WERI-Rb-1 (cell line): ENCODE data around the gene SLC25A17.
A peak's percentile ranks its signal among the peaks of the same experiment; 100 is the strongest.
"Not testable (repeated sequence)": the region's sequence is repeated elsewhere in the genome, so short reads cannot be mapped to it uniquely, and the experiment has no call there.

Experiments used
- DNase-seq: peaks from one replicate; pipeline ENCODE4 v3.0.0-alpha.2; 2020
- H3K27ac ChIP-seq: fragments of 250-450 bp; sonication (Bioruptor Pico); 2 replicates; pipeline ENCODE4 v1.5.1; 2020; ENCODE audit warnings: mild to moderate bottlenecking, moderate library complexity
- H3K27me3 ChIP-seq: fragments of 250-450 bp; sonication (Bioruptor Pico); 2 replicates; pipeline ENCODE4 v1.5.1; 2021; ENCODE audit warnings: mild to moderate bottlenecking, low read depth, moderate library complexity; ENCODE audit not compliant: insufficient read depth, severe bottlenecking
- H3K36me3 ChIP-seq: fragments of 250-450 bp; sonication (Bioruptor Pico); 2 replicates; pipeline ENCODE4 v1.5.1; 2020; ENCODE audit warnings: mild to moderate bottlenecking, moderate library complexity
- H3K4me3 ChIP-seq: 2 replicates; pipeline ENCODE4 v1.5.1; 2011; ENCODE audit warnings: low read depth, mild to moderate bottlenecking, control low read depth, low read length
- H3K9me3 ChIP-seq: fragments of 250-450 bp; sonication (Bioruptor Pico); 2 replicates; pipeline ENCODE4 v1.5.1; 2021; ENCODE audit warnings: mild to moderate bottlenecking, moderate library complexity; ENCODE audit not compliant: severe bottlenecking
- TF ChIP-seq, protein P1 (sequence below): IDR thresholded peaks from 2 replicates; pipeline ENCODE4 v1.5.1; 2011; ENCODE audit warnings: low read depth, mild to moderate bottlenecking, control low read depth, inconsistent platforms, low read length

Gene SLC25A17, protein sequence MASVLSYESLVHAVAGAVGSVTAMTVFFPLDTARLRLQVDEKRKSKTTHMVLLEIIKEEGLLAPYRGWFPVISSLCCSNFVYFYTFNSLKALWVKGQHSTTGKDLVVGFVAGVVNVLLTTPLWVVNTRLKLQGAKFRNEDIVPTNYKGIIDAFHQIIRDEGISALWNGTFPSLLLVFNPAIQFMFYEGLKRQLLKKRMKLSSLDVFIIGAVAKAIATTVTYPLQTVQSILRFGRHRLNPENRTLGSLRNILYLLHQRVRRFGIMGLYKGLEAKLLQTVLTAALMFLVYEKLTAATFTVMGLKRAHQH

DNA sequence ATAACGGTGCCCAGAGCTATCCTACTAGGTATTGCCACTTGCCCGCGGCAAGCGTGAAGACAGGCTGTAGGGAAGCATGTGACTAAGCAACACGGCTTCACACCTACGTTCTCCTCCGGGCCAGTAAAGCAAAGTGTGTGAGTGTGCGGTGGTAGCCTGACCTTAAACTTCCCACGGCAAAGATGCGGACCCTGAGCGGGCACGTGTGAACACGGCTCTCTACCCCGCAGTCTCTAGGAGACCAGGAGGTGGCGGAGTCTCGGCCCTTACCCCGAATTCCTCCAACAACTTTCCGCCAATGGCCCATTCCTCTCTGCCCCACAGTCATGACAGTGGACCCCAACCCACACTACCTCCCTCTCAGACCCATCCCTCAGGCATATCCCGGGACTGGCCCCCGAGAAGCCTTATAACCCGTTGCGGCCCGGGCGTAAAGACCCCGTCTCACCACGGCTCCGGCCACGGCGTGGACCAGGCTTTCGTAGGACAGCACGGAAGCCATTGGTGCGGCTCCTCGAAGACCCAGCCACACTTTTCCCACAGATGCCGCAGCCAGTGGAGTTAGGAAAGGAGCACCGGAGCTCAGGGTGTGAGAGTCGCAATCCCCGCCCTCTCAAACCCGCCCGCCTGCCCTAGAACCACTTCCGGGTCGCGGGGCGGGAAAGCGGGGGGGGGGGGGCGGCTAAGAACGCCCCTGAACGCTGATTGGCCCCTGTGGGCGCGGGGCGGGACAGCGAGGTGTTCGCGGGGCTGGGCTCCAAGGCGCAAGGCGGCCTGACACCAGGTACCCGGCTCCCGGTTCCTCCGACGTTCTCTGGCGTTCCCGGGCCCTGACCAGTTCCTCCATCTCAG lies at the start of gene SLC25A17:
SLC25A17 (minus strand) TSS at position 600 of the 852 bp plus-strand sequence; CDS start at position 502, 98 bp downstream.
- peak within 1 kb of the TSS; percentile 78 for H3K27ac ChIP-seq
- peak within 1 kb of the TSS; percentile 71 for H3K4me3 ChIP-seq
- H3K9me3 ChIP-seq: no peaks in the 10 kb centered on the region
- TF ChIP-seq, protein P1, sequence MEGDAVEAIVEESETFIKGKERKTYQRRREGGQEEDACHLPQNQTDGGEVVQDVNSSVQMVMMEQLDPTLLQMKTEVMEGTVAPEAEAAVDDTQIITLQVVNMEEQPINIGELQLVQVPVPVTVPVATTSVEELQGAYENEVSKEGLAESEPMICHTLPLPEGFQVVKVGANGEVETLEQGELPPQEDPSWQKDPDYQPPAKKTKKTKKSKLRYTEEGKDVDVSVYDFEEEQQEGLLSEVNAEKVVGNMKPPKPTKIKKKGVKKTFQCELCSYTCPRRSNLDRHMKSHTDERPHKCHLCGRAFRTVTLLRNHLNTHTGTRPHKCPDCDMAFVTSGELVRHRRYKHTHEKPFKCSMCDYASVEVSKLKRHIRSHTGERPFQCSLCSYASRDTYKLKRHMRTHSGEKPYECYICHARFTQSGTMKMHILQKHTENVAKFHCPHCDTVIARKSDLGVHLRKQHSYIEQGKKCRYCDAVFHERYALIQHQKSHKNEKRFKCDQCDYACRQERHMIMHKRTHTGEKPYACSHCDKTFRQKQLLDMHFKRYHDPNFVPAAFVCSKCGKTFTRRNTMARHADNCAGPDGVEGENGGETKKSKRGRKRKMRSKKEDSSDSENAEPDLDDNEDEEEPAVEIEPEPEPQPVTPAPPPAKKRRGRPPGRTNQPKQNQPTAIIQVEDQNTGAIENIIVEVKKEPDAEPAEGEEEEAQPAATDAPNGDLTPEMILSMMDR: peak; percentile 57
- H3K36me3 ChIP-seq: peaks cover 6% of the 10 kb centered on the region
- DNase-seq: peak; percentile 87
- no peaks in the 10 kb centered on the region for H3K27me3 ChIP-seq

DNA sequence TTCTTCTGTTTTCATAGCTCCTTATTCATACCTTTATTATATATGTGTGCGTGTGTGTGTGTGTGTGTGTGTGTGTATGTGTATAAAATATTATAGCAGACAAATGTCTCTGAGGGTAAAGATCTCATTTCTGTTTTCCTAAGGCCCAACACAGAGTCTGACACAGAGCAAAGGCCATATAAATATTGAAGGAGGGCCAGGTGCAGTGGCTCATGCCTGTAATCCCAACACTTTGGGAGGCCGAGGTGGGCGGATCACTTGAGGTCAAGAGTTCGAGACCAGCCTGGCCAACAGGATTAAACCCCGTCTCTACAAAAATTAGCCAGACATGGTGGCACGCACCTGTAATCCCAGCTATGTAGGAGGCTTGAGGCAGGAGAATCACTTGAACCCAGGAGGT lies 49.2 kb upstream of the SLC25A17 start:
- not testable (repeated sequence) for DNase-seq, H3K9me3 ChIP-seq, H3K36me3 ChIP-seq, H3K27ac ChIP-seq, H3K27me3 ChIP-seq, H3K4me3 ChIP-seq

DNA sequence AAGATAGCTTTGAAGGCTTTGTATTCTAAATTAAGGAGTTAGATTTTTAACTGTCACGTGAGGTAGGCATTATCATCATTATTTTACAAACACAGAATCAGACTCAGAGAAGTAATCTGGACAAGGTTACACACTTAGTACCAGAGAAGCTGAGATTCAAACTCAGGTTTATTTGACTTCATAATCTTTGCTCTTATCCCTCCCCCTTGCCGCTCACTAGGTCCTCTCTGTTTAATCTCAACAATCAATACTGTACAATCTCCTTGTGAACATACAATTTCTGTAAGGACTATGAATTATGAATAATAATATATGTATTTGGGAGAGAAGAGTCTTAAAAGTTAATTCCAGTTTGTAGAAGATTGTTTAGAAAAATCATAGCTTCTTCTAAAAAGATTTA lies 48.0 kb upstream of the SLC25A17 start:
- no peaks in the 10 kb centered on the region for H3K27me3 ChIP-seq
- DNase-seq: no peak
- TF ChIP-seq, protein P1: no peak
- H3K9me3 ChIP-seq: no peaks in the 10 kb centered on the region
- no peak overlapping the region for H3K4me3 ChIP-seq
- peak overlapping the region; percentile 13; the same call in 1 of the 2 replicates for H3K27ac ChIP-seq
- H3K36me3 ChIP-seq: no peaks in the 10 kb centered on the region

DNA sequence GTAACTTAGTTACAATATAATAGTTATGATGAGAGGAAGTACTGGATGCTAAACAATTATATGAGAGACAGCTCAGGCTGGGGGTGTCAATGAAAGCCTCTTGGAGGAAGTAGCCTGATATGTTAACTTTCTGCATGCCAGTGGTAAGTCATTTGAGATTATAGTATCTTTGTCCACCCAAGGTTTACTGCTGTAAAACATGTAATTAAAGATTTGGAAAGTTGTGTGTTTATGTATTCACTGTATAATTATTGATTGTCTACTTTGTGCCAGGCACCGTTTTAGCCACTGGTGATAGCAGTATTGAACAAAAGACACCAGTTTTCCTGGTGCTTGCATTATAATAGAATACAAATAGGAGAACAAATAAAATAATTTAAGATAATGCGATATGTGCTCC lies 43.4 kb upstream of the SLC25A17 start:
- Histone ChIP-seq H3K4me3 (no peak overlapping the region), H3K27me3 (no peaks in the 10 kb centered on the region), H3K36me3 (peaks cover 9% of the 10 kb centered on the region), H3K9me3 (no peaks in the 10 kb centered on the region), H3K27ac (no peak overlapping the region)
- DNase-seq: no peak
- TF ChIP-seq, protein P1: no peak

DNA sequence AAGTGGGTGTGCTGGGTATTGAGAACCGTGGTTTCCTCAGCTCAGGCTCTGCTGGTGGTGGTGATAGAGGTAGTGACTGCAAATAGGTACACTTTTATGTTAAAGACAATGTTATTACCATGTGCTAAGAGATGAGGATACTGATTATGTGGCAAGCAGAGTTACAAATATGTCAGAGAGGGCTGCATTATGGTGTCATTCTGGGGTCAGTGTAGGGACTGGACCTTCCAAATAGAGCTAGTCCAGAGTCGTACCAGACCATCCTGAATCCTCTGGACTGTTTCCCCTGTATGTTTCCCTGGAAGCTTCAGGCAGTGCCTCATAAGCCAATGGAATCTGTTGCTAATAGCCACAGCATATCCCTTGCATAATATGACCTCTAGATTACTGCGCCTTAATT lies 42.9 kb upstream of the SLC25A17 start, which contains the start of gene DNAJB7:
DNAJB7 (minus strand) TSS at position 101 of the 400 bp plus-strand sequence. CDS start 119 bp downstream, outside the sequence.
- Histone ChIP-seq H3K27ac (no peak within 1 kb of the TSS), H3K36me3 (peaks cover 11% of the 10 kb centered on the region), H3K27me3 (no peaks in the 10 kb centered on the region), H3K4me3 (no peak within 1 kb of the TSS), H3K9me3 (no peaks in the 10 kb centered on the region)
- TF ChIP-seq, protein P1: no peak
- DNase-seq: no peak

DNA sequence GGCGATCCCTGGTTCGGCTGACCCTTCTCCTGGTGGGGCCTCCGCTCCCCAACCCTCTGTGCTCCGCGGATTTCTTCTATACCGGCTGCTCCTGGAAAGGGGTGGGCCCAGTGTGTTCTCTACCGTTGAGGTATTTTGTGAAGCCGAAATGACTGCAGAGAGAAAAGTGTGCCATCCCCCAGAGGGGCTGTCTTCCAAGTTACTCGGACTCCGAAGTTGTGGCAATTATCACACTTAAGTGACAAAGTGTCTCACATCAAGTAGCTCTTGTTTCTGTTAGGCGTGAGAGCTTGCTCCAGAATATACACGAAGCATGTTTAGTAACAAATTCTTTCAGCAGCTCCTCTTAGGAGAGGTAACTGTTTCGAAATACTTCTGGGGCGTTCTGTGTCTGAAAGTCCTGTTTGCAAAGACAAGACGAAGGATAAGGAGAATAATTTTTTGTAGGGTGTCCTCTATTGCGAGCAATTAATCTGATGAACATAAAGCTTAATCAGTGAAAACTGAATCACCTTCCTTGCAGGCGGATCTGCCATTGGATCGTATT lies 38.2 kb upstream of the SLC25A17 start:
- no peak for DNase-seq
- H3K36me3 ChIP-seq: peaks cover 42% of the 10 kb centered on the region
- TF ChIP-seq, protein P1: no peak

More for the DNA sequence above, 38.2 kb upstream of the SLC25A17 start:
- Histone ChIP-seq H3K27me3 (no peaks in the 10 kb centered on the region), H3K27ac (peak overlapping the region; percentile 100), H3K4me3 (peak overlapping the region; percentile 98), H3K9me3 (no peaks in the 10 kb centered on the region)
